ENCODE measurements around the gene RBM33. TPM values are rescaled to one million over a fixed set of nuclear protein-coding genes. Genes with fewer than 3 reads are reported as not detected.

Gene RBM33
- total RNA-seq, 2 donors from 2014 or later, result 86.8 to 87.1 TPM

DNA sequence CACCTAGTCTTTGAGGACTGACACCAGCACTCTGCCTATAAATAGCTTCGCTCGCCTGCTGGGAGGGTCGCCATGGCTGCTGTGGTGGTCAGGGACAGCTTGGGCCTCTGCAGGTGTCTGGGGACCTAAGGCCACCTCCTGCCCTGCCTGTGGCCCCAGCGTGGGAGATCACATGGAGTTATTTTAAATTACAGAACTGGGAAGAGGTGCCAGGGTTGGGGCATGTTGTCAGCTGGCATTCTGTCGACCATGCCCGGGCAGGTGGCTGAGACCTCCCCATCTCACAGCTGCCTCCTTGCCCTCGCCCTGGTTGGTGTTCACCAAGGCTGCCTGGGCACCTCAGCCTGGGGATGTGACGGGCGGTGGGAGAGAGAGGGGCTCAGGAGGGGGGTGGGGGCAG is 149.7 kb downstream of the RBM33 start:
- TF ChIP-seq, protein P1, sequence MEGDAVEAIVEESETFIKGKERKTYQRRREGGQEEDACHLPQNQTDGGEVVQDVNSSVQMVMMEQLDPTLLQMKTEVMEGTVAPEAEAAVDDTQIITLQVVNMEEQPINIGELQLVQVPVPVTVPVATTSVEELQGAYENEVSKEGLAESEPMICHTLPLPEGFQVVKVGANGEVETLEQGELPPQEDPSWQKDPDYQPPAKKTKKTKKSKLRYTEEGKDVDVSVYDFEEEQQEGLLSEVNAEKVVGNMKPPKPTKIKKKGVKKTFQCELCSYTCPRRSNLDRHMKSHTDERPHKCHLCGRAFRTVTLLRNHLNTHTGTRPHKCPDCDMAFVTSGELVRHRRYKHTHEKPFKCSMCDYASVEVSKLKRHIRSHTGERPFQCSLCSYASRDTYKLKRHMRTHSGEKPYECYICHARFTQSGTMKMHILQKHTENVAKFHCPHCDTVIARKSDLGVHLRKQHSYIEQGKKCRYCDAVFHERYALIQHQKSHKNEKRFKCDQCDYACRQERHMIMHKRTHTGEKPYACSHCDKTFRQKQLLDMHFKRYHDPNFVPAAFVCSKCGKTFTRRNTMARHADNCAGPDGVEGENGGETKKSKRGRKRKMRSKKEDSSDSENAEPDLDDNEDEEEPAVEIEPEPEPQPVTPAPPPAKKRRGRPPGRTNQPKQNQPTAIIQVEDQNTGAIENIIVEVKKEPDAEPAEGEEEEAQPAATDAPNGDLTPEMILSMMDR (conservative IDR thresholded peaks at IDR 0.05), result no peak
- H3K27ac ChIP-seq (ENCODE audit: low read depth, low read length), result no peak overlapping the region
- H3K4me1 ChIP-seq (ENCODE audit: control insufficient read depth, insufficient read depth, low read length), result no peaks in the 10 kb centered on the region
- H3K27ac Mint-ChIP-seq, result no peak overlapping the region
- H3K27me3 ChIP-seq (ENCODE audit: control insufficient read depth, insufficient read depth, low read length, poor library complexity, severe bottlenecking), result peaks cover 35% of the 10 kb centered on the region
- no peaks in the 10 kb centered on the region for H3K36me3 Mint-ChIP-seq (ENCODE audit: low read depth)
- no peak overlapping the region for H3K4me3 Mint-ChIP-seq
- no peaks in the 10 kb centered on the region for H3K4me1 Mint-ChIP-seq
- H3K36me3 ChIP-seq (ENCODE audit: control insufficient read depth, insufficient read depth, low read length), result no peaks in the 10 kb centered on the region
- H3K9me3 Mint-ChIP-seq, result peaks cover 9% of the 10 kb centered on the region
- H3K9ac ChIP-seq (ENCODE audit: extremely low read depth, low read length, poor library complexity, severe bottlenecking), result no peak overlapping the region
- peaks cover 39% of the 10 kb centered on the region for H3K27me3 Mint-ChIP-seq (ENCODE audit: insufficient read depth)
- H3K4me3 ChIP-seq (ENCODE audit: low read length), result no peak overlapping the region
- no peaks in the 10 kb centered on the region for H3K9me3 ChIP-seq (ENCODE audit: control insufficient read depth, low read length)
- WGBS, 2 experiments (ENCODE audit: insufficient coverage in 1 of 2, insufficient read length in 1 of 2), result 92 to 95% methylated on average over 4 to 9 of the region's 9 CpGs
- DNase-seq, result no peak

DNA sequence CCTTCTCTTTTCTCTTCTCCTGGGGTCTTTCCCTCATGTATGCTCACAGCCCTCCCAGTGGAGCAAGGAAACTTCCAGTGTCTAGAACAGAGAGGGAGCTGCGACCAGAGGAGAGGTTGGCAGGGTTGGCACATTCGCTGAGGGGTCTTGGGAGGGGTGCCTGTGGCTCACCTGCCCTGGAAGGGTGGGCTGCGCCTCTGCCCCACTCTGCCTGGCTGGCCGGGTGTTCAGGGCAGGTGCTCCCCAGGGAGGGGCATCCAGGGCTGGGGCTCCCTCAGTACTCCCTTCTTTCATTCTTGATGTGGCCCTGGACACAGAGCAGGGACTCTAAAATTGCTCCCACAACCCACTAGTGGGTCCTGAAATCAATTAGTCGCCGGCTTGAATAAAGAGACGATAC is 150.9 kb downstream of the RBM33 start:
- no peak overlapping the region for H3K4me3 ChIP-seq (ENCODE audit: low read length)
- H3K9me3 ChIP-seq (ENCODE audit: control insufficient read depth, low read length), result no peaks in the 10 kb centered on the region
- Mint-ChIP-seq H3K27ac (no peak overlapping the region), H3K9me3 (peaks cover 9% of the 10 kb centered on the region), H3K4me1 (no peaks in the 10 kb centered on the region), H3K4me3 (no peak overlapping the region), H3K27me3 (ENCODE audit: insufficient read depth) (peaks cover 51% of the 10 kb centered on the region), H3K36me3 (ENCODE audit: low read depth) (no peaks in the 10 kb centered on the region)
- no peaks in the 10 kb centered on the region for H3K36me3 ChIP-seq (ENCODE audit: control insufficient read depth, insufficient read depth, low read length)
- peaks cover 47% of the 10 kb centered on the region for H3K27me3 ChIP-seq (ENCODE audit: control insufficient read depth, insufficient read depth, low read length, poor library complexity, severe bottlenecking)
- H3K4me1 ChIP-seq (ENCODE audit: control insufficient read depth, insufficient read depth, low read length), result no peaks in the 10 kb centered on the region
- no peak overlapping the region for H3K9ac ChIP-seq (ENCODE audit: extremely low read depth, low read length, poor library complexity, severe bottlenecking)
- no peak for DNase-seq
- TF ChIP-seq, protein P1 (conservative IDR thresholded peaks at IDR 0.05), result no peak
- 90 to 100% methylated on average over 2 to 7 of the region's 7 CpGs for WGBS, 2 experiments (ENCODE audit: insufficient coverage in 1 of 2, insufficient read length in 1 of 2)
- H3K27ac ChIP-seq (ENCODE audit: low read depth, low read length), result no peak overlapping the region

DNA sequence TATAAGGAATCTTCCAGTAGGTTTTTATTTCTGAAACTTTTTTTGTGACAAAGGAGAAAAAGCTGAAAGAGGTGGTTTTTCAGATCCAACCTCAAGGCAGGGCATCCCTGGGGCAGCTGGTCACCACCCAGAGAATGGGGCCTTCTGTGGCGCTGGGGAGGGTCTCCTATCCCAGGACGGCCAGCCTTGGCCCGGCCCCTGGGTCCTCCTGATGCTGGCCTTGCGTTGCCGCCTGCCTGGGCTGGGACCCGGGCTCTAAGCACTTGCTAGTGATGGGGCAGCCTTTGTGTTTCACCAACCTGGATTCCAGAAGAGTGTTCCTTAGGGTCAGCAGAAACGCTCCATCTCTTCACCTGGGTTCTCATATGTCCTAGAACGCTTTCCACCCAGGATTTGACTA is 151.5 kb downstream of the RBM33 start:
- TF ChIP-seq, protein P1 (conservative IDR thresholded peaks at IDR 0.05), result no peak
- H3K27ac ChIP-seq (ENCODE audit: low read depth, low read length), result no peak overlapping the region
- Mint-ChIP-seq H3K4me1 (no peaks in the 10 kb centered on the region), H3K9me3 (peaks cover 9% of the 10 kb centered on the region), H3K36me3 (ENCODE audit: low read depth) (no peaks in the 10 kb centered on the region), H3K4me3 (no peak overlapping the region), H3K27ac (no peak overlapping the region), H3K27me3 (ENCODE audit: insufficient read depth) (peaks cover 56% of the 10 kb centered on the region)
- WGBS, 2 experiments (ENCODE audit: insufficient coverage in 1 of 2, insufficient read length in 1 of 2), result 92 to 94% methylated on average over 7 to 8 of the region's 8 CpGs
- H3K4me1 ChIP-seq (ENCODE audit: control insufficient read depth, insufficient read depth, low read length), result no peaks in the 10 kb centered on the region
- no peak overlapping the region for H3K4me3 ChIP-seq (ENCODE audit: low read length)
- no peak overlapping the region for H3K9ac ChIP-seq (ENCODE audit: extremely low read depth, low read length, poor library complexity, severe bottlenecking)
- peaks cover 52% of the 10 kb centered on the region for H3K27me3 ChIP-seq (ENCODE audit: control insufficient read depth, insufficient read depth, low read length, poor library complexity, severe bottlenecking)
- no peaks in the 10 kb centered on the region for H3K9me3 ChIP-seq (ENCODE audit: control insufficient read depth, low read length)
- no peak for DNase-seq
- H3K36me3 ChIP-seq (ENCODE audit: control insufficient read depth, insufficient read depth, low read length), result no peaks in the 10 kb centered on the region
